Psoas muscle (tissue), 8 donors: ENCODE measurements around the gene CLEC7A. TPM values are rescaled to one million over a fixed set of nuclear protein-coding genes. Genes with fewer than 3 reads are reported as not detected.

Experiments
- ATAC-seq, 4 donors: fragments of 200-7000 bp; cut with Tn5 transposase; one replicate each; pipeline ENCODE4 v1.9.1; 2020; ENCODE audit warnings: moderate library complexity in 3 of 4, mild to moderate bottlenecking in 2 of 4
- DNase-seq, 2 donors: peaks; one replicate each; pipeline ENCODE4 v3.0.0-alpha.2; 2020
- H3K27ac ChIP-seq: fragments of 200-600 bp; one replicate; pipeline ENCODE4 v1.8.0; 2022
- H3K27me3 ChIP-seq, 3 donors: fragments of 200-600 bp in 1 of 3; one replicate each; pipeline versions ENCODE4 v1.6.1 to v1.8.0; 2013 to 2022; ENCODE audit warnings: low read length in 2 of 3, mild to moderate bottlenecking in 2 of 3, moderate library complexity in 1 of 3; ENCODE audit not compliant: insufficient read depth in 3 of 3
- H3K36me3 ChIP-seq, 2 donors: fragments of 200-600 bp in 1 of 2; one replicate each; pipeline versions ENCODE4 v1.6.1 to v1.8.0; 2013 to 2022; ENCODE audit warnings: low read depth in 1 of 2, mild to moderate bottlenecking in 1 of 2, moderate library complexity in 1 of 2; ENCODE audit not compliant: insufficient read depth in 1 of 2
- H3K4me1 ChIP-seq: fragments of 200-600 bp; one replicate; pipeline ENCODE4 v1.8.0; 2022
- H3K4me3 ChIP-seq: fragments of 200-600 bp; one replicate; pipeline ENCODE4 v1.8.0; 2022; ENCODE audit warnings: mild to moderate bottlenecking
- H3K9me3 ChIP-seq: fragments of 200-600 bp; one replicate; pipeline ENCODE4 v1.8.0; 2022
- CTCF ChIP-seq: fragments of 200-600 bp; IDR thresholded peaks from one replicate; pipeline ENCODE4 v1.8.0; 2022; ENCODE audit warnings: antibody characterized with exemption
- WGBS, 3 donors: extraction: QIAGEN DNeasy Blood & Tissue Kit; methylation state at CpG; one replicate each; pipeline versions ENCODE4 v1.1.6 to v1.1.7; 2013; 5-methylcytosine and 5-hydroxymethylcytosine counted together
- intact Hi-C, 2 donors: fragments of 100-400 bp; cut with DNase I; formaldehyde crosslinking; loops; one replicate each; pipeline versions ENCODE4 v1.11.0 to v1.14.2; 2022
- polyA plus RNA-seq, 3 donors: library from polyadenylated mRNA; stranded (reverse); fragments of 200-250 nt; gene quantifications; one replicate each; pipeline ENCODE4 v1.2.3, GENCODE V29; 2013
- total RNA-seq, 4 donors: library from RNA; stranded (reverse); fragmentation: NEBNext Ultra II Directional in 2 of 4; extraction: Animal tissue kit (Norgen Biotek cat#: 25700) in 2 of 4; gene quantifications; one replicate each; pipeline versions ENCODE4 v1.2.1 to v1.2.4, GENCODE V29; 2021 to 2023
- donor health status: healthy with polysubstance abuse.
- donor health status: DM: no; HTN: no; CAD: no; lungs with moderate emphysema.
- donor health status: Bipolar disorder and iron deficiency.
- donor health status: healthy.
- donor health status: DM: yes; HTN: yes; CAD: no.
- donor health status: DM: no; HTN: no; CAD: no.
- donor health status: DM: no; HTN: no; CAD: no.
- donor health status: DM: yes; HTN: yes; CAD: no.

Gene CLEC7A
- total and polyA plus RNA-seq, 7 donors, result 0.27 to 3.0 (median 1.1) TPM

- ATAC-seq (no peak), DNase-seq (no peak)
- no peaks in the 10 kb centered on the region for H3K4me1 ChIP-seq
- no peaks in the 10 kb centered on the region for H3K27me3 ChIP-seq
- 78 to 87% (median 82%) methylated on average over 2 of the region's 2 CpGs for WGBS, 3 donors
- TF ChIP-seq CTCF, result no peak
- H3K9me3 ChIP-seq, result no peaks in the 10 kb centered on the region
- no peaks in the 10 kb centered on the region for H3K36me3 ChIP-seq
- H3K4me3 ChIP-seq, result no peak overlapping the region
- intact Hi-C loops, result no loop called here
- no peak overlapping the region for H3K27ac ChIP-seq
Observed at GRCh38 chr12:10110256-10110844, 19.6 kb downstream of the CLEC7A start.

GRCh38 chr12:10102322-10102721 lies 27.7 kb downstream of the CLEC7A start:
- H3K9me3 ChIP-seq, result no peaks in the 10 kb centered on the region
- intact Hi-C loops, result no loop called here
- 63 to 76% (median 68%) methylated on average over 2 of the region's 2 CpGs for WGBS, 3 donors
- no peaks in the 10 kb centered on the region for H3K36me3 ChIP-seq
- peaks cover 0 to 1% (median 0%) of the 10 kb centered on the region in 3 donors for H3K27me3 ChIP-seq
- ATAC-seq, result no peak
- no peak overlapping the region for H3K27ac ChIP-seq
- no peak for TF ChIP-seq CTCF
- no peak for DNase-seq
- H3K4me3 ChIP-seq, result no peak overlapping the region
- no peaks in the 10 kb centered on the region for H3K4me1 ChIP-seq

GRCh38 chr12:10101648-10102220 lies 28.3 kb downstream of the CLEC7A start:
- no peak for DNase-seq
- ATAC-seq, result no peak
- 83 to 89% (median 88%) methylated on average over 1 of the region's 1 CpG for WGBS, 3 donors
- Histone ChIP-seq H3K36me3 (no peaks in the 10 kb centered on the region), H3K4me3 (no peak overlapping the region), H3K9me3 (no peaks in the 10 kb centered on the region), H3K27ac (no peak overlapping the region), H3K27me3 (peaks cover 0 to 1% (median 0%) of the 10 kb centered on the region in 3 donors), H3K4me1 (no peaks in the 10 kb centered on the region)
- no peak for TF ChIP-seq CTCF
- intact Hi-C loops, result no loop called here

- Histone ChIP-seq H3K27me3 (peaks cover 0 to 3% (median 1%) of the 10 kb centered on the region in 3 donors), H3K4me3 (no peak overlapping the region), H3K4me1 (no peaks in the 10 kb centered on the region), H3K9me3 (no peaks in the 10 kb centered on the region), H3K36me3 (no peaks in the 10 kb centered on the region), H3K27ac (no peak overlapping the region)
- WGBS, 3 donors, result 24 to 29% (median 28%) methylated on average over 5 of the region's 5 CpGs
- DNase-seq, result no peak
- intact Hi-C loops, result no loop called here
- no peak for TF ChIP-seq CTCF
- ATAC-seq, result no peak
Observed at GRCh38 chr12:10101042-10101579, 28.9 kb downstream of the CLEC7A start.
